B cell (primary cell): ENCODE measurements around the gene WDR31. TPM values are rescaled to one million over a fixed set of nuclear protein-coding genes. Genes with fewer than 3 reads are reported as not detected.

Source experiments
- ATAC-seq: fragments of 200-7000 bp; cut with Tn5 transposase; one replicate; pipeline ENCODE4 v1.10.0; 2021; ENCODE audit warnings: low read depth, mild to moderate bottlenecking, moderate number of reproducible peaks, moderate library complexity
- CTCF ChIA-PET: fragments of 350-600 bp; sonication (Branson Sonifier 250); formaldehyde crosslinking; loops from one replicate; lab custom pipeline; 2021; ENCODE audit warnings: antibody characterized with exemption, inconsistent platforms; lab: Charles Lee
- POLR2A ChIA-PET: fragments of 350-600 bp; sonication (Branson Sonifier 250); formaldehyde crosslinking; loops from one replicate; lab custom pipeline; 2021; ENCODE audit warnings: antibody characterized with exemption; lab: Charles Lee
- DNase-seq: peaks from one replicate; pipeline ENCODE4 v3.0.0; 2013
- H2AFZ ChIP-seq: 2 replicates; pipeline ENCODE4 v1.6.1; 2012; ENCODE audit warnings: mild to moderate bottlenecking, low read depth, low read length; ENCODE audit not compliant: insufficient read depth, poor library complexity, severe bottlenecking
- H3K27ac ChIP-seq, 2 donors: 1 replicate in 1 of 2; 2 replicates in 1 of 2; pipeline ENCODE4 v1.5.1; 2012 to 2013; ENCODE audit warnings: low read length in 2 of 2, mild to moderate bottlenecking in 2 of 2, moderate library complexity in 1 of 2
- H3K27me3 ChIP-seq, 4 experiments: fragments of 200-600 bp in 1 of 4; sonication (generic) in 1 of 4; replicated peaks in 1 of 4; 1 replicate in 2 of 4; 2 replicates in 2 of 4; pipeline versions ENCODE4 v1.6.1 to v1.7.0; 2013 to 2016; ENCODE audit warnings: low read length in 3 of 4, mild to moderate bottlenecking in 2 of 4, mixed read lengths in 1 of 4, moderate library complexity in 1 of 4; ENCODE audit not compliant: insufficient read depth in 4 of 4, control insufficient read depth in 3 of 4; ENCODE audit errors: control extremely low read depth in 1 of 4
- H3K36me3 ChIP-seq, 2 experiments: replicated peaks in 1 of 2; 1 replicate in 1 of 2; 2 replicates in 1 of 2; pipeline versions ENCODE4 v1.6.1 to v1.7.1; 2013; ENCODE audit warnings: low read length in 1 of 2; ENCODE audit not compliant: insufficient read depth in 2 of 2, control insufficient read depth in 1 of 2; ENCODE audit errors: control extremely low read depth in 1 of 2, extremely low read depth in 1 of 2
- H3K4me1 ChIP-seq, 2 donors: fragments of 200-600 bp in 1 of 2; sonication (generic) in 1 of 2; 1 replicate in 1 of 2; 2 replicates in 1 of 2; pipeline versions ENCODE4 v1.5.1 to v1.6.1; 2013 to 2017; ENCODE audit warnings: low read length in 2 of 2; ENCODE audit not compliant: control insufficient read depth in 2 of 2, insufficient read depth in 2 of 2
- H3K4me2 ChIP-seq: replicated peaks from 2 replicates; pipeline ENCODE3; 2012; ENCODE audit warnings: mild to moderate bottlenecking, low read depth, low read length; ENCODE audit not compliant: poor library complexity, severe bottlenecking
- H3K4me3 ChIP-seq, 5 experiments: fragments of 200-600 bp in 1 of 5; sonication (generic) in 1 of 5; 1 replicate in 3 of 5; 2 replicates in 2 of 5; pipeline versions ENCODE4 v1.5.1 to v1.7.0; 2011 to 2016; ENCODE audit warnings: low read length in 4 of 5, mild to moderate bottlenecking in 4 of 5, low read depth in 2 of 5, control low read depth in 1 of 5, moderate library complexity in 1 of 5; ENCODE audit not compliant: insufficient read depth in 1 of 5; ENCODE audit errors: control extremely low read depth in 1 of 5, extremely low read depth in 1 of 5
- H3K79me2 ChIP-seq: fragments of 200-600 bp; sonication (generic); one replicate; pipeline ENCODE4 v1.6.0; 2016; ENCODE audit warnings: low read length; ENCODE audit not compliant: control insufficient read depth, insufficient read depth
- H3K9ac ChIP-seq: fragments of 200-600 bp; sonication (generic); 2 replicates; pipeline ENCODE4 v1.6.1; 2017; ENCODE audit warnings: mild to moderate bottlenecking, low read length, moderate library complexity
- H3K9me3 ChIP-seq, 3 donors: one replicate each; pipeline versions ENCODE4 v1.6.1 to v1.7.1; 2013; ENCODE audit warnings: low read length in 2 of 3; ENCODE audit not compliant: control insufficient read depth in 2 of 3, insufficient read depth in 1 of 3; ENCODE audit errors: control extremely low read depth in 1 of 3
- H4K20me1 ChIP-seq: 2 replicates; pipeline ENCODE4 v1.6.0; 2012; ENCODE audit warnings: mild to moderate bottlenecking, low read length; ENCODE audit not compliant: insufficient read depth, control insufficient read depth, poor library complexity, severe bottlenecking
- H3K27ac Mint-ChIP-seq: one replicate; pipeline ENCODE4 v1.8.0; 2021; ENCODE audit warnings: mixed read lengths
- H3K27me3 Mint-ChIP-seq: one replicate; pipeline ENCODE4 v1.8.0; 2021; ENCODE audit warnings: mixed read lengths
- H3K4me1 Mint-ChIP-seq: one replicate; pipeline ENCODE4 v1.8.0; 2021; ENCODE audit warnings: mixed read lengths
- H3K4me3 Mint-ChIP-seq: one replicate; pipeline ENCODE4 v1.8.0; 2021; ENCODE audit warnings: mixed read lengths
- H3K9me3 Mint-ChIP-seq: one replicate; pipeline ENCODE4 v1.8.0; 2022; ENCODE audit warnings: mixed read lengths; ENCODE audit not compliant: insufficient read depth
- EZH2 ChIP-seq: IDR thresholded peaks from 2 replicates; pipeline ENCODE4 v1.6.1; 2012; ENCODE audit warnings: borderline replicate concordance, low read depth, mild to moderate bottlenecking, moderate library complexity, low read length; ENCODE audit not compliant: insufficient read depth, poor library complexity, severe bottlenecking
- WGBS: methylation state at CpG from one replicate; pipeline ENCODE4 v1.1.5; 2013; ENCODE audit warnings: missing lambda C conversion rate; ENCODE audit not compliant: insufficient coverage; 5-methylcytosine and 5-hydroxymethylcytosine counted together
- intact Hi-C: fragments of 100-400 bp; cut with micrococcal nuclease; formaldehyde crosslinking; loops from one replicate; pipeline ENCODE4 v1.10.0; 2022
- polyA plus RNA-seq: library from polyadenylated mRNA; depleted of rRNA; stranded (reverse); fragments of >200 nt; gene quantifications from 2 replicates; pipeline ENCODE4 v1.2.3, GENCODE V29; 2012
- total RNA-seq, 2 donors: library from RNA; stranded (reverse); fragments of 120-200 nt in 1 of 2; gene quantifications; 1 replicate in 1 of 2; 2 replicates in 1 of 2; pipeline versions ENCODE4 v1.2.3 to v1.2.4, GENCODE V29; 2013 to 2022
- TF ChIP-seq, protein P1 (sequence below): fragments of 200-600 bp; IDR thresholded peaks from one replicate; pipeline ENCODE4 v1.8.0; 2022; ENCODE audit warnings: antibody characterized with exemption, mild to moderate bottlenecking

WDR31 gene
- total and polyA plus RNA-seq, 2 donors (not counting 1 experiment from before 2014, with no cell fraction given) = 0.36 to 0.62 TPM

DNA sequence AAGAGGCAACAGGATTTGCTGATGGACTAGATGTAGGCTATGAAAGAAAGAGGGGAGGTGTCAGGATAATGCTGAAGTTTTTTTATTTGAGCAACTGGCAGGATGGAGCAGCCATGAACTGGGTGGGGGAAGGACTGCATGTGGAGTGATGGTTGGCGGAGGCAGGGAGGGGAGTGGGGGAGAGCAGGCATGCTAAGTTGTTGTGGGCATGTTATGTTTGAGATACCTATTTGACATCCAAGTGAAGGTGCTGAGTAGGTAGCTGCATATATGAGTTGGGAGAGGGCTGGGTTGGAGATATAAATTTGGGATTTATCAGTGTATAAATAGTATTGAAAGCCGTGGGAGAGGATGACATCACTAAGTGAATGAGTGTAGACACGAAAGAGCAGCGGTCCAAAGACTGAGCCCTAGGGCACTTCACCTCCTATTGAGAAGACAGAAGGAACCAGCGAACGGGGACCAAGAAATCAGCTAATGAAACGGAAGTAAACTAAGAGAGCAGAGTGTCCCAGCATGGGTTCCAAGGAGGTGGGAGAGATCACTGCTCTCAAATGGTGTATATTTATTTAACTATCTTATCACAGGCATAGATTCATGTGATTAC, 16.7 kb upstream of the WDR31 start:
- no peaks in the 10 kb centered on the region for H3K4me1 ChIP-seq
- Mint-ChIP-seq H3K4me1 (peaks cover 3% of the 10 kb centered on the region), H3K9me3 (no peaks in the 10 kb centered on the region), H3K4me3 (no peak overlapping the region), H3K27me3 (peaks cover 13% of the 10 kb centered on the region), H3K27ac (no peak overlapping the region)
- ChIA-PET POLR2A (no interaction called here), CTCF (no interaction called here)
- TF ChIP-seq, protein P1, sequence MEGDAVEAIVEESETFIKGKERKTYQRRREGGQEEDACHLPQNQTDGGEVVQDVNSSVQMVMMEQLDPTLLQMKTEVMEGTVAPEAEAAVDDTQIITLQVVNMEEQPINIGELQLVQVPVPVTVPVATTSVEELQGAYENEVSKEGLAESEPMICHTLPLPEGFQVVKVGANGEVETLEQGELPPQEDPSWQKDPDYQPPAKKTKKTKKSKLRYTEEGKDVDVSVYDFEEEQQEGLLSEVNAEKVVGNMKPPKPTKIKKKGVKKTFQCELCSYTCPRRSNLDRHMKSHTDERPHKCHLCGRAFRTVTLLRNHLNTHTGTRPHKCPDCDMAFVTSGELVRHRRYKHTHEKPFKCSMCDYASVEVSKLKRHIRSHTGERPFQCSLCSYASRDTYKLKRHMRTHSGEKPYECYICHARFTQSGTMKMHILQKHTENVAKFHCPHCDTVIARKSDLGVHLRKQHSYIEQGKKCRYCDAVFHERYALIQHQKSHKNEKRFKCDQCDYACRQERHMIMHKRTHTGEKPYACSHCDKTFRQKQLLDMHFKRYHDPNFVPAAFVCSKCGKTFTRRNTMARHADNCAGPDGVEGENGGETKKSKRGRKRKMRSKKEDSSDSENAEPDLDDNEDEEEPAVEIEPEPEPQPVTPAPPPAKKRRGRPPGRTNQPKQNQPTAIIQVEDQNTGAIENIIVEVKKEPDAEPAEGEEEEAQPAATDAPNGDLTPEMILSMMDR = no peak
- no peak for TF ChIP-seq EZH2
- H3K79me2 ChIP-seq = no peaks in the 10 kb centered on the region
- H4K20me1 ChIP-seq = no peaks in the 10 kb centered on the region
- no peak overlapping the region for H3K9ac ChIP-seq
- H3K9me3 ChIP-seq = no peaks in the 10 kb centered on the region
- no peak for DNase-seq
- no peak overlapping the region for H3K4me3 ChIP-seq
- H3K36me3 ChIP-seq = no peaks in the 10 kb centered on the region
- no peak overlapping the region for H3K27ac ChIP-seq
- H3K4me2 ChIP-seq = no peak overlapping the region
- WGBS = 96% methylated on average over 4 of the region's 7 CpGs
- H3K27me3 ChIP-seq = no peaks in the 10 kb centered on the region
- intact Hi-C loops = no loop called here
- H2AFZ ChIP-seq = no peak overlapping the region
- ATAC-seq = no peak

- peaks cover 13% of the 10 kb centered on the region for H3K27me3 Mint-ChIP-seq
- POLR2A ChIA-PET = no interaction called here
- CTCF ChIA-PET = no interaction called here
Measured at GRCh38 chr9:113355040-113355596, 15.0 kb upstream of the WDR31 start.

More at GRCh38 chr9:113355040-113355596, 15.0 kb upstream of the WDR31 start:
- Mint-ChIP-seq H3K4me3 (no peak overlapping the region), H3K4me1 (peaks cover 16% of the 10 kb centered on the region), H3K9me3 (no peaks in the 10 kb centered on the region), H3K27ac (no peak overlapping the region)
- no peak overlapping the region for H3K9ac ChIP-seq
- WGBS = 92% methylated on average over 3 of the region's 4 CpGs
- H2AFZ ChIP-seq = no peak overlapping the region
- TF ChIP-seq, protein P1 = no peak
- no peak for TF ChIP-seq EZH2
- no peak for ATAC-seq
- H3K79me2 ChIP-seq = no peaks in the 10 kb centered on the region
- peaks cover 12 to 15% of the 10 kb centered on the region in 2 donors for H3K4me1 ChIP-seq
- intact Hi-C loops = no loop called here
- H3K36me3 ChIP-seq = no peaks in the 10 kb centered on the region
- H3K27me3 ChIP-seq = peaks cover 0 to 13% (median 0%) of the 10 kb centered on the region in 4 experiments
- DNase-seq = no peak
- H3K9me3 ChIP-seq = no peaks in the 10 kb centered on the region
- H3K27ac ChIP-seq = no peak overlapping the region
- H3K4me3 ChIP-seq = no peak overlapping the region
- H4K20me1 ChIP-seq = no peaks in the 10 kb centered on the region
- H3K4me2 ChIP-seq = no peak overlapping the region
